Stimulated activated effector memory CD8-positive, alpha-beta T cell treated with anti-CD3 and anti-CD28 coated beads, Interleukin-12 subunit alpha, Interleukin-12 subunit beta, amount 100 ng/mL, for 72 hours (primary cell): ENCODE data around the gene PRKN.
"Not testable (repeated sequence)": the region's sequence is repeated elsewhere in the genome, so short reads cannot be mapped to it uniquely, and the experiment has no call there.

Source experiments
- ATAC-seq: fragments of 150-1000 bp; cut with Tn5 transposase; 2 replicates; pipeline ENCODE4 v1.10.0; 2021
- DNase-seq, 2 donors: peaks; one replicate each; pipeline ENCODE4 v3.0.0; 2021 to 2022; ENCODE audit warnings: low spot score in 2 of 2
- H3K27ac Mint-ChIP-seq: one replicate; pipeline ENCODE4 v1.8.0; 2022; ENCODE audit warnings: mild to moderate bottlenecking, mixed read lengths
- H3K36me3 Mint-ChIP-seq: one replicate; pipeline ENCODE4 v1.8.0; 2022; ENCODE audit warnings: mild to moderate bottlenecking, mixed read lengths
- H3K4me1 Mint-ChIP-seq: one replicate; pipeline ENCODE4 v1.8.0; 2022; ENCODE audit warnings: mixed read lengths
- H3K4me3 Mint-ChIP-seq: one replicate; pipeline ENCODE4 v1.8.0; 2022; ENCODE audit warnings: mild to moderate bottlenecking, mixed read lengths
- H3K9me3 Mint-ChIP-seq: one replicate; pipeline ENCODE4 v1.8.0; 2022; ENCODE audit warnings: mixed read lengths

Gene PRKN

GRCh38 chr6:161838306-161839035 is 889.1 kb downstream of the PRKN start:
- DNase-seq (no peak), ATAC-seq (peak; percentile 27)
- H3K4me3 Mint-ChIP-seq: no peak overlapping the region
- H3K9me3 Mint-ChIP-seq: no peaks in the 10 kb centered on the region
- H3K27ac Mint-ChIP-seq: no peak overlapping the region
- H3K4me1 Mint-ChIP-seq: no peaks in the 10 kb centered on the region
- H3K36me3 Mint-ChIP-seq: no peaks in the 10 kb centered on the region

- DNase-seq: no peak
- H3K27ac Mint-ChIP-seq: no peak overlapping the region
- no peaks in the 10 kb centered on the region for H3K4me1 Mint-ChIP-seq
- H3K4me3 Mint-ChIP-seq: no peak overlapping the region
- no peak for ATAC-seq
- no peaks in the 10 kb centered on the region for H3K9me3 Mint-ChIP-seq
- no peaks in the 10 kb centered on the region for H3K36me3 Mint-ChIP-seq
Observed at GRCh38 chr6:161837854-161838253, 889.7 kb downstream of the PRKN start.

- Mint-ChIP-seq H3K4me1 (no peaks in the 10 kb centered on the region), H3K4me3 (no peak overlapping the region)
Observed at GRCh38 chr6:161837449-161837735, 890.2 kb downstream of the PRKN start.

GRCh38 chr6:161836643-161837448 is 890.7 kb downstream of the PRKN start:
- no peaks in the 10 kb centered on the region for H3K4me1 Mint-ChIP-seq
- no peak overlapping the region for H3K4me3 Mint-ChIP-seq
- DNase-seq (no peak), ATAC-seq (no peak)
- no peak overlapping the region for H3K27ac Mint-ChIP-seq
- no peaks in the 10 kb centered on the region for H3K9me3 Mint-ChIP-seq
- no peaks in the 10 kb centered on the region for H3K36me3 Mint-ChIP-seq

More at GRCh38 chr6:161837449-161837735, 890.2 kb downstream of the PRKN start:
- DNase-seq (no peak), ATAC-seq (no peak)
- Mint-ChIP-seq H3K27ac (no peak overlapping the region), H3K9me3 (no peaks in the 10 kb centered on the region), H3K36me3 (no peaks in the 10 kb centered on the region)

GRCh38 chr6:161835500-161836215 is 891.9 kb downstream of the PRKN start:
- H3K9me3 Mint-ChIP-seq: no peaks in the 10 kb centered on the region
- no peak overlapping the region for H3K27ac Mint-ChIP-seq
- H3K4me1 Mint-ChIP-seq: no peaks in the 10 kb centered on the region
- no peaks in the 10 kb centered on the region for H3K36me3 Mint-ChIP-seq
- H3K4me3 Mint-ChIP-seq: no peak overlapping the region
- ATAC-seq: no peak
- no peak for DNase-seq

GRCh38 chr6:161834426-161834825 is 893.1 kb downstream of the PRKN start:
- H3K4me1 Mint-ChIP-seq: no peaks in the 10 kb centered on the region
- DNase-seq (no peak), ATAC-seq (no peak)
- no peak overlapping the region for H3K27ac Mint-ChIP-seq
- H3K36me3 Mint-ChIP-seq: no peaks in the 10 kb centered on the region
- no peaks in the 10 kb centered on the region for H3K9me3 Mint-ChIP-seq
- H3K4me3 Mint-ChIP-seq: no peak overlapping the region

GRCh38 chr6:161833099-161833860 is 894.3 kb downstream of the PRKN start:
- ATAC-seq: no peak
- H3K4me1 Mint-ChIP-seq: no peaks in the 10 kb centered on the region
- H3K9me3 Mint-ChIP-seq: no peaks in the 10 kb centered on the region
- H3K4me3 Mint-ChIP-seq: no peak overlapping the region
- DNase-seq: no peak
- H3K36me3 Mint-ChIP-seq: no peaks in the 10 kb centered on the region
- H3K27ac Mint-ChIP-seq: no peak overlapping the region

- Mint-ChIP-seq H3K9me3 (no peaks in the 10 kb centered on the region), H3K4me3 (no peak overlapping the region), H3K36me3 (no peaks in the 10 kb centered on the region), H3K27ac (no peak overlapping the region), H3K4me1 (no peaks in the 10 kb centered on the region)
- DNase-seq (no peak), ATAC-seq (no peak)
Observed at GRCh38 chr6:161832622-161833021, 894.9 kb downstream of the PRKN start.

GRCh38 chr6:161830866-161831616 is 896.5 kb downstream of the PRKN start:
- no peak overlapping the region for H3K27ac Mint-ChIP-seq
- H3K36me3 Mint-ChIP-seq: no peaks in the 10 kb centered on the region
- DNase-seq: no peak
- ATAC-seq: no peak
- H3K9me3 Mint-ChIP-seq: no peaks in the 10 kb centered on the region
- H3K4me3 Mint-ChIP-seq: no peak overlapping the region
- no peaks in the 10 kb centered on the region for H3K4me1 Mint-ChIP-seq

GRCh38 chr6:161829291-161829729 is 898.3 kb downstream of the PRKN start:
- DNase-seq (no peak), ATAC-seq (no peak)
- H3K4me1 Mint-ChIP-seq: no peaks in the 10 kb centered on the region
- H3K9me3 Mint-ChIP-seq: no peaks in the 10 kb centered on the region
- H3K4me3 Mint-ChIP-seq: no peak overlapping the region
- no peak overlapping the region for H3K27ac Mint-ChIP-seq
- H3K36me3 Mint-ChIP-seq: no peaks in the 10 kb centered on the region

- H3K4me1 Mint-ChIP-seq: no peaks in the 10 kb centered on the region
- DNase-seq: no peak
- no peak overlapping the region for H3K27ac Mint-ChIP-seq
- no peaks in the 10 kb centered on the region for H3K9me3 Mint-ChIP-seq
- no peaks in the 10 kb centered on the region for H3K36me3 Mint-ChIP-seq
- no peak overlapping the region for H3K4me3 Mint-ChIP-seq
- no peak for ATAC-seq
Observed at GRCh38 chr6:161828355-161828754, 899.2 kb downstream of the PRKN start.

GRCh38 chr6:161826512-161826911 is 901.1 kb downstream of the PRKN start:
- H3K36me3 Mint-ChIP-seq: no peaks in the 10 kb centered on the region
- H3K27ac Mint-ChIP-seq: no peak overlapping the region

GRCh38 chr6:161822204-161822603 is 905.4 kb downstream of the PRKN start:
- ATAC-seq, H3K4me3 Mint-ChIP-seq, H3K9me3 Mint-ChIP-seq, H3K4me1 Mint-ChIP-seq, H3K27ac Mint-ChIP-seq, DNase-seq, H3K36me3 Mint-ChIP-seq: not testable (repeated sequence)

More at GRCh38 chr6:161826512-161826911, 901.1 kb downstream of the PRKN start:
- no peak overlapping the region for H3K4me3 Mint-ChIP-seq
- H3K9me3 Mint-ChIP-seq: no peaks in the 10 kb centered on the region
- no peaks in the 10 kb centered on the region for H3K4me1 Mint-ChIP-seq
- DNase-seq: no peak
- no peak for ATAC-seq

- no peak overlapping the region for H3K4me3 Mint-ChIP-seq
Observed at GRCh38 chr6:161817881-161818280, 909.7 kb downstream of the PRKN start.

More at GRCh38 chr6:161817881-161818280, 909.7 kb downstream of the PRKN start:
- Mint-ChIP-seq H3K4me1 (no peaks in the 10 kb centered on the region), H3K36me3 (no peaks in the 10 kb centered on the region), H3K9me3 (no peaks in the 10 kb centered on the region), H3K27ac (no peak overlapping the region)
- DNase-seq (no peak), ATAC-seq (no peak)
